Neural cell (in vitro differentiated cells): ENCODE data around the gene MGAT5B. TPM values are rescaled to one million over a fixed set of nuclear protein-coding genes. Genes with fewer than 3 reads are reported as not detected.

Source experiments
- H2AFZ ChIP-seq: fragments of 200-600, 300-800 bp; sonication (generic), shearing (Covaris generic); 2 replicates; pipeline ENCODE4 v1.6.0; 2014; ENCODE audit warnings: low read depth, mild to moderate bottlenecking, antibody characterized with exemption, low read length, moderate library complexity
- H3F3A ChIP-seq: fragments of 200-600 bp; shearing (Covaris generic); 2 replicates; pipeline ENCODE4 v1.6.1; 2016; ENCODE audit warnings: mild to moderate bottlenecking, moderate library complexity, mixed read lengths, antibody characterized with exemption, low read length; ENCODE audit not compliant: insufficient read depth, poor library complexity, severe bottlenecking
- H3K27ac ChIP-seq: fragments of 200-600, 300-800 bp; sonication (generic), shearing (Covaris generic); 2 replicates; pipeline ENCODE4 v1.5.1; 2014; ENCODE audit warnings: mild to moderate bottlenecking, low read length, moderate library complexity
- H3K27me3 ChIP-seq: fragments of 300-800, 200-600 bp; sonication (generic), shearing (Covaris generic); 2 replicates; pipeline ENCODE4 v1.6.0; 2014; ENCODE audit warnings: mild to moderate bottlenecking, low read depth, low read length, moderate library complexity; ENCODE audit not compliant: insufficient read depth
- H3K36me3 ChIP-seq: fragments of 300-800, 200-600 bp; sonication (generic), shearing (Covaris generic); 2 replicates; pipeline ENCODE4 v1.5.1; 2014; ENCODE audit warnings: mild to moderate bottlenecking, antibody characterized with exemption, low read length, moderate library complexity; ENCODE audit not compliant: insufficient read depth
- H3K4me2 ChIP-seq: fragments of 300-800, 200-600 bp; sonication (generic), shearing (Covaris generic); 2 replicates; pipeline ENCODE4 v1.6.0; 2014; ENCODE audit warnings: mild to moderate bottlenecking, low read length
- H3K4me3 ChIP-seq: fragments of 300-800, 200-600 bp; sonication (generic), shearing (Covaris generic); 2 replicates; pipeline ENCODE4 v1.5.1; 2014; ENCODE audit warnings: mild to moderate bottlenecking, low read length, moderate library complexity
- H3K79me2 ChIP-seq: fragments of 200-600 bp; shearing (Covaris generic); replicated peaks from 2 replicates; pipeline ENCODE4 v1.6.0; 2014; ENCODE audit warnings: mild to moderate bottlenecking, low read length, moderate library complexity; ENCODE audit not compliant: insufficient read depth
- H3K9ac ChIP-seq: fragments of 300-800, 200-600 bp; sonication (generic), shearing (Covaris generic); 2 replicates; pipeline ENCODE4 v1.6.1; 2016; ENCODE audit warnings: mild to moderate bottlenecking, low read length, mixed read lengths
- H3K9me2 ChIP-seq: fragments of 200-600 bp; shearing (Covaris generic); 2 replicates; pipeline ENCODE4 v1.6.1; 2016; ENCODE audit warnings: mild to moderate bottlenecking, low read length, mixed read lengths; ENCODE audit not compliant: insufficient read depth
- H3K9me3 ChIP-seq: fragments of 200-600, 300-800 bp; sonication (generic), shearing (Covaris generic); 2 replicates; pipeline ENCODE4 v1.6.1; 2016; ENCODE audit warnings: mild to moderate bottlenecking, mixed run types, low read length, moderate library complexity, mixed read lengths
- H4K20me1 ChIP-seq: fragments of 200-600 bp; shearing (Covaris generic); 2 replicates; pipeline ENCODE4 v1.6.1; 2016; ENCODE audit warnings: mild to moderate bottlenecking, mixed run types; ENCODE audit not compliant: insufficient read depth
- CTCF ChIP-seq: fragments of 450-650 bp; IDR thresholded peaks from 2 replicates; pipeline ENCODE4 v1.5.1; 2014; ENCODE audit warnings: antibody characterized with exemption, mild to moderate bottlenecking, moderate library complexity; ENCODE audit not compliant: poor library complexity, severe bottlenecking
- EP300 ChIP-seq: fragments of 450-650 bp; conservative IDR thresholded peaks from 2 replicates; pipeline ENCODE4 v1.6.1; 2014; ENCODE audit warnings: antibody characterized with exemption, mild to moderate bottlenecking, moderate library complexity; ENCODE audit not compliant: poor library complexity, severe bottlenecking
- EZH2 ChIP-seq: fragments of 200-600, 300-800 bp; shearing (Covaris generic), sonication (generic); IDR thresholded peaks from 2 replicates; pipeline ENCODE4 v1.6.1; 2014; ENCODE audit warnings: antibody characterized with exemption, low read length, borderline replicate concordance, mild to moderate bottlenecking; ENCODE audit not compliant: insufficient read depth, poor library complexity, severe bottlenecking
- MXI1 ChIP-seq: fragments of 450-650 bp; conservative IDR thresholded peaks from 2 replicates; pipeline ENCODE4 v1.6.1; 2014; ENCODE audit warnings: antibody characterized with exemption, mild to moderate bottlenecking; ENCODE audit not compliant: poor library complexity, severe bottlenecking
- POLR2AphosphoS5 ChIP-seq: IDR thresholded peaks from 2 replicates; pipeline ENCODE4 v1.6.1; 2012
- RAD21 ChIP-seq: fragments of 450-650 bp; conservative IDR thresholded peaks from 2 replicates; pipeline ENCODE4 v1.6.1; 2014; ENCODE audit warnings: antibody characterized with exemption, mild to moderate bottlenecking, moderate library complexity
- REST ChIP-seq: IDR thresholded peaks from 2 replicates; pipeline ENCODE4 v1.6.1; 2012; ENCODE audit warnings: borderline replicate concordance
- SMC3 ChIP-seq: fragments of 450-650 bp; conservative IDR thresholded peaks from 2 replicates; pipeline ENCODE4 v1.6.1; 2014; ENCODE audit warnings: antibody characterized with exemption, mild to moderate bottlenecking, moderate library complexity; ENCODE audit not compliant: poor library complexity
- TAF1 ChIP-seq: IDR thresholded peaks from 2 replicates; pipeline ENCODE4 v1.6.1; 2012; ENCODE audit warnings: low read depth
- polyA plus RNA-seq: library from polyadenylated mRNA; depleted of rRNA; stranded (reverse); fragments of >200 nt; gene quantifications from 2 replicates; pipeline ENCODE4 v1.2.3, GENCODE V29; 2014

The MGAT5B gene
- polyA plus RNA-seq, 1 donor from 2014 or later, result 8.8 TPM

GRCh38 chr17:76902476-76902875 lies 34.3 kb downstream of the MGAT5B start:
- Histone ChIP-seq H3K9me3 (no peaks in the 10 kb centered on the region), H3K27me3 (no peaks in the 10 kb centered on the region), H3K36me3 (peaks cover 5% of the 10 kb centered on the region), H3K9me2 (no peaks in the 10 kb centered on the region), H3K79me2 (no peaks in the 10 kb centered on the region), H4K20me1 (no peaks in the 10 kb centered on the region), H3K4me3 (no peak overlapping the region), H3K27ac (no peak overlapping the region), H3K4me2 (no peak overlapping the region), H2AFZ (no peak overlapping the region), H3K9ac (no peak overlapping the region), H3F3A (no peaks in the 10 kb centered on the region)
- no peak for TF ChIP-seq CTCF
- TF ChIP-seq REST, result no peak
- no peak for TF ChIP-seq EZH2
- no peak for TF ChIP-seq MXI1
- no peak for TF ChIP-seq EP300
- TF ChIP-seq SMC3, result no peak
- no peak for TF ChIP-seq POLR2AphosphoS5
- TF ChIP-seq TAF1, result no peak
- no peak for TF ChIP-seq RAD21

GRCh38 chr17:76903631-76904030 lies 35.4 kb downstream of the MGAT5B start:
- peaks cover 5% of the 10 kb centered on the region for H3K36me3 ChIP-seq
- H3K4me2 ChIP-seq, result no peak overlapping the region
- no peaks in the 10 kb centered on the region for H3K9me3 ChIP-seq
- H3K27ac ChIP-seq, result no peak overlapping the region
- no peak overlapping the region for H2AFZ ChIP-seq
- H3K4me3 ChIP-seq, result no peak overlapping the region
- H3F3A ChIP-seq, result no peaks in the 10 kb centered on the region
- H4K20me1 ChIP-seq, result no peaks in the 10 kb centered on the region
- no peak for TF ChIP-seq MXI1
- TF ChIP-seq EP300, result no peak
- no peak for TF ChIP-seq TAF1
- TF ChIP-seq POLR2AphosphoS5, result no peak
- TF ChIP-seq REST, result no peak
- H3K27me3 ChIP-seq, result no peaks in the 10 kb centered on the region
- no peak overlapping the region for H3K9ac ChIP-seq
- no peaks in the 10 kb centered on the region for H3K9me2 ChIP-seq
- no peaks in the 10 kb centered on the region for H3K79me2 ChIP-seq
